ENCODE data around the gene FAM53C.

FAM53C gene

DNA sequence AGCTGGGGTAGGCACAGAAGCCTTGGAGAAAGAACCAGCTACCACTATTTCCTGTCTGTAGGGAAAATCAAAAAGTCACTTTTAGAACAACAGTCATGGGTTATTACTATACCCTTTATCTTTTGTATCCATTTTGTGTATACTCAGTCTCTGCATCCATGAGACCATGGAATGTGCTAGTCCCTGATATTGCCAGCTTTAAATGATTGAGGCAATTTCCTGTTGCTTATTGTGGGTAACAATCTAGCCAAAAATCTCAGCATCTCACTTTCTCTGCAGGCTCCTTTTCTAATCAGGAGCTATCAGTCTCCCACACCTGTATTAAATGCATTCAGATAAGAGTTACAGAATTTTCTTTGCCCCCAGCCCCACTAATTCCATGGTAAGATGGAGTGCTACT lies 13.5 kb downstream of the FAM53C start:
- Histone ChIP-seq H3K36me3 (ENCODE audit: control insufficient read depth in 2 of 2, insufficient read depth in 2 of 2, low read length in 2 of 2) (peaks cover 22 to 30% of the 10 kb centered on the region in 2 donors), H3K27ac (ENCODE audit: low read length) (no peak overlapping the region), H3K4me1 (ENCODE audit: control insufficient read depth, insufficient read depth, low read length) (peaks cover 8% of the 10 kb centered on the region)

GRCh38 chr5:138352071-138352721 lies 14.1 kb downstream of the FAM53C start, which contains the start of gene KDM3B:
Gene KDM3B, plus strand, starts transcription at chr5:138352685. Its CDS starts 111 bp downstream, at chr5:138352796.
- H3K4me1 ChIP-seq (ENCODE audit: control insufficient read depth, insufficient read depth, low read length) = peaks cover 12% of the 10 kb centered on the region
- H3K27ac ChIP-seq (ENCODE audit: low read length) = peak within 1 kb of the TSS; percentile 84
- H3K9me3 ChIP-seq (ENCODE audit: control insufficient read depth in 2 of 2, low read length in 2 of 2) = peaks cover 3% of the 10 kb centered on the region in 2 donors
- no peaks in the 10 kb centered on the region for H3K27me3 ChIP-seq (ENCODE audit: control insufficient read depth in 1 of 2, insufficient read depth in 2 of 2, low read length in 2 of 2)
- H3K4me3 ChIP-seq (ENCODE audit: low read length in 2 of 2) = peak within 1 kb of the TSS; percentile 81 to 92
- H3K36me3 ChIP-seq (ENCODE audit: control insufficient read depth in 2 of 2, insufficient read depth in 2 of 2, low read length in 2 of 2) = peaks cover 15 to 24% of the 10 kb centered on the region in 2 donors
- H3K9ac ChIP-seq (ENCODE audit: low read length in 2 of 2) = peak within 1 kb of the TSS; percentile 87 to 90

More for the DNA sequence above, 13.5 kb downstream of the FAM53C start:
- Histone ChIP-seq H3K27me3 (ENCODE audit: control insufficient read depth in 1 of 2, insufficient read depth in 2 of 2, low read length in 2 of 2) (no peaks in the 10 kb centered on the region), H3K9ac (ENCODE audit: low read length in 2 of 2) (no peak overlapping the region), H3K4me3 (ENCODE audit: low read length in 2 of 2) (no peak overlapping the region), H3K9me3 (ENCODE audit: control insufficient read depth in 2 of 2, low read length in 2 of 2) (peaks cover 3% of the 10 kb centered on the region in 2 donors)

GRCh38 chr5:138352722-138353559 lies 14.9 kb downstream of the FAM53C start:
- Histone ChIP-seq H3K9me3 (ENCODE audit: control insufficient read depth in 2 of 2, low read length in 2 of 2) (peaks cover 3% of the 10 kb centered on the region in 2 donors), H3K9ac (ENCODE audit: low read length in 2 of 2) (peak overlapping the region; percentile 87 to 90), H3K36me3 (ENCODE audit: control insufficient read depth in 2 of 2, insufficient read depth in 2 of 2, low read length in 2 of 2) (peaks cover 11 to 16% of the 10 kb centered on the region in 2 donors), H3K4me1 (ENCODE audit: control insufficient read depth, insufficient read depth, low read length) (peaks cover 12% of the 10 kb centered on the region), H3K27ac (ENCODE audit: low read length) (peak overlapping the region; percentile 84), H3K27me3 (ENCODE audit: control insufficient read depth in 1 of 2, insufficient read depth in 2 of 2, low read length in 2 of 2) (no peaks in the 10 kb centered on the region), H3K4me3 (ENCODE audit: low read length in 2 of 2) (peak overlapping the region; percentile 81 to 92)

GRCh38 chr5:138353560-138354080 lies 15.6 kb downstream of the FAM53C start:
- H3K4me3 ChIP-seq (ENCODE audit: low read length in 2 of 2) = peak overlapping the region; percentile 81 to 92
- H3K27me3 ChIP-seq (ENCODE audit: control insufficient read depth in 1 of 2, insufficient read depth in 2 of 2, low read length in 2 of 2) = no peaks in the 10 kb centered on the region
- H3K9me3 ChIP-seq (ENCODE audit: control insufficient read depth in 2 of 2, low read length in 2 of 2) = peaks cover 3% of the 10 kb centered on the region in 2 donors
- H3K4me1 ChIP-seq (ENCODE audit: control insufficient read depth, insufficient read depth, low read length) = peaks cover 12% of the 10 kb centered on the region
- H3K36me3 ChIP-seq (ENCODE audit: control insufficient read depth in 2 of 2, insufficient read depth in 2 of 2, low read length in 2 of 2) = peaks cover 4 to 9% of the 10 kb centered on the region in 2 donors
- peak overlapping the region; percentile 87 to 90 for H3K9ac ChIP-seq (ENCODE audit: low read length in 2 of 2)
- H3K27ac ChIP-seq (ENCODE audit: low read length) = peak overlapping the region; percentile 84

GRCh38 chr5:138354387-138354786 lies 16.3 kb downstream of the FAM53C start:
- Histone ChIP-seq H3K9ac (ENCODE audit: low read length in 2 of 2) (peak overlapping the region in 1 of 2 donors; percentile 87), H3K4me1 (ENCODE audit: control insufficient read depth, insufficient read depth, low read length) (peaks cover 12% of the 10 kb centered on the region), H3K27ac (ENCODE audit: low read length) (no peak overlapping the region), H3K36me3 (ENCODE audit: control insufficient read depth in 2 of 2, insufficient read depth in 2 of 2, low read length in 2 of 2) (peaks cover 0 to 2% of the 10 kb centered on the region in 2 donors), H3K4me3 (ENCODE audit: low read length in 2 of 2) (peak overlapping the region; percentile 81 to 92), H3K9me3 (ENCODE audit: control insufficient read depth in 2 of 2, low read length in 2 of 2) (peaks cover 3% of the 10 kb centered on the region in 2 donors), H3K27me3 (ENCODE audit: control insufficient read depth in 1 of 2, insufficient read depth in 2 of 2, low read length in 2 of 2) (no peaks in the 10 kb centered on the region)

DNA sequence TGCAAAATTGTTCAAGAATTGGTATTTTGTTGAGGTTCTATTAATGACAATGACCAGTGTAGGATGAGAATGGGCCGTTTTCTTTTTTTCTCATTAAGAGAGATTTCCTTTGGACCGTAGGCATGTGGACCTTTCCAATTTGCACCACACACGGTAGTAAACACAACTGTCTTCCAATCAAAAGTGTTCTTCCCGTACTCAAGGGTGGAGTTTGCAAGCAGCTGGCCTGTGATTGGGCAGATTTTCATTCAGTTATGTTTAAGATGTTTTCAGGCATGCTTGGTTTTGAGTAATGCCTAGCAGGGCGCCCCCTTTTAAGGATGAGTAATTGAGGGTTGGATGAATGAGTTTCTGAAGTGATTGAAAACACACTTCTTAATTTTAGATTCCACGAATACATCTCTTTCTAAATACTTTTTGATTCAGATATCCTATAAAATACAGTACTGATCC lies 16.9 kb downstream of the FAM53C start:
- peak overlapping the region in 1 of 2 donors; percentile 87 for H3K9ac ChIP-seq (ENCODE audit: low read length in 2 of 2)
- no peaks in the 10 kb centered on the region for H3K27me3 ChIP-seq (ENCODE audit: control insufficient read depth in 1 of 2, insufficient read depth in 2 of 2, low read length in 2 of 2)
- no peaks in the 10 kb centered on the region for H3K36me3 ChIP-seq (ENCODE audit: control insufficient read depth in 2 of 2, insufficient read depth in 2 of 2, low read length in 2 of 2)
- no peak overlapping the region for H3K27ac ChIP-seq (ENCODE audit: low read length)
- peak overlapping the region in 1 of 2 donors; percentile 92 for H3K4me3 ChIP-seq (ENCODE audit: low read length in 2 of 2)
- H3K9me3 ChIP-seq (ENCODE audit: control insufficient read depth in 2 of 2, low read length in 2 of 2) = peaks cover 3% of the 10 kb centered on the region in 2 donors
- peaks cover 12% of the 10 kb centered on the region for H3K4me1 ChIP-seq (ENCODE audit: control insufficient read depth, insufficient read depth, low read length)

DNA sequence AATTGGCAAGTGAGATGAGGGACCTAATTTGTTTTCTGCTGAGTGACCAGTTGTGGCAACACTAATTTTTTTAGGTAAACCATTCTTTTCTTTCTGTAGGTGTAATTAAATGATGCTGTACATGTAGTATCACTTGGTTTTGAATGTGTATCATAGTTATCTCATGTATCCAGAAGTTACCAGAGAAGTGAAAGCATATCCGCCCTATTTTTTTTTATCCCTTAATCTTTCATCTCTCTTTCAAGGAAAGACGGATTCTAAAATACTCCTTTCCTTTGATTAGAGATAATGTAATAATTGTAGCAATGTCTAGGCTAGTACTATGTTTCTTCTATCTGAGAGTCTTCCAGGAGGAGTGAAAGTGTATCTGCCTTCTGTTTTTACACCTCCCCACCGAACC lies 21.6 kb downstream of the FAM53C start:
- H3K27ac ChIP-seq (ENCODE audit: low read length) = no peak overlapping the region
- H3K9ac ChIP-seq (ENCODE audit: low read length in 2 of 2) = no peak overlapping the region
- H3K36me3 ChIP-seq (ENCODE audit: control insufficient read depth in 2 of 2, insufficient read depth in 2 of 2, low read length in 2 of 2) = no peaks in the 10 kb centered on the region
- no peaks in the 10 kb centered on the region for H3K27me3 ChIP-seq (ENCODE audit: control insufficient read depth in 1 of 2, insufficient read depth in 2 of 2, low read length in 2 of 2)
- H3K9me3 ChIP-seq (ENCODE audit: control insufficient read depth in 2 of 2, low read length in 2 of 2) = no peaks in the 10 kb centered on the region
- H3K4me3 ChIP-seq (ENCODE audit: low read length in 2 of 2) = no peak overlapping the region
- H3K4me1 ChIP-seq (ENCODE audit: control insufficient read depth, insufficient read depth, low read length) = peaks cover 7% of the 10 kb centered on the region

DNA sequence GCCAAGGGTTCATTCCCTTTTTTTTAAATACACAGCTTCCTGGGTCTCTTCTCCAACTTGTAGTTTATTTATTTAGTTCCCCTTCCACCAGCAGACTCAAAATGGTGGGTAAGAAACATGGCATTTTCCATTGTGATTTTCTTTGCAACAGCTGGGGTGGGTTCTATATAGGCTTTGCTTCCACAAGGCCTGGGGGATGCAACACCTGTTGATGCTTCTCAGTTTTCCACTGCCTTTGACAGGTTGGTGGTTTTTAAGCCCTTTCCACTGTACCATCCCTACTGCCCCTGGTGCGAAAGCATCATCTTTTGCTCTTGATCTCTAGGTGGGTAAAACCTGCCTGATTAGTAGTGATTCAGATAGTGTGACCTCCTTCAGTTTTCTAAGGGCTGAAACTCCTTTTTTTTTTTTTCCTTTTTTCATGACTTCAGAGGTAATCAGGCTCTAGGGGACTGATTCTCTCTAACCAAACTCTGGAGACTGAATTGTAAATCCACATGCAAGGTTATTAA lies 22.9 kb downstream of the FAM53C start:
- H3K9ac ChIP-seq (ENCODE audit: low read length in 2 of 2) = no peak overlapping the region
- peaks cover 4% of the 10 kb centered on the region for H3K4me1 ChIP-seq (ENCODE audit: control insufficient read depth, insufficient read depth, low read length)
- no peaks in the 10 kb centered on the region for H3K27me3 ChIP-seq (ENCODE audit: control insufficient read depth in 1 of 2, insufficient read depth in 2 of 2, low read length in 2 of 2)
- H3K36me3 ChIP-seq (ENCODE audit: control insufficient read depth in 2 of 2, insufficient read depth in 2 of 2, low read length in 2 of 2) = no peaks in the 10 kb centered on the region
- no peak overlapping the region for H3K4me3 ChIP-seq (ENCODE audit: low read length in 2 of 2)
- H3K27ac ChIP-seq (ENCODE audit: low read length) = no peak overlapping the region
- no peaks in the 10 kb centered on the region for H3K9me3 ChIP-seq (ENCODE audit: control insufficient read depth in 2 of 2, low read length in 2 of 2)

- no peak overlapping the region for H3K4me3 ChIP-seq (ENCODE audit: low read length in 2 of 2)
- no peaks in the 10 kb centered on the region for H3K9me3 ChIP-seq (ENCODE audit: control insufficient read depth in 2 of 2, low read length in 2 of 2)
- H3K4me1 ChIP-seq (ENCODE audit: control insufficient read depth, insufficient read depth, low read length) = peaks cover 3% of the 10 kb centered on the region
- H3K27ac ChIP-seq (ENCODE audit: low read length) = no peak overlapping the region
- H3K9ac ChIP-seq (ENCODE audit: low read length in 2 of 2) = no peak overlapping the region
- H3K36me3 ChIP-seq (ENCODE audit: control insufficient read depth in 2 of 2, insufficient read depth in 2 of 2, low read length in 2 of 2) = no peaks in the 10 kb centered on the region
- H3K27me3 ChIP-seq (ENCODE audit: control insufficient read depth in 1 of 2, insufficient read depth in 2 of 2, low read length in 2 of 2) = no peaks in the 10 kb centered on the region
These were observed 26.5 kb downstream of the FAM53C start for GRCh38 chr5:138364576-138364975.

DNA sequence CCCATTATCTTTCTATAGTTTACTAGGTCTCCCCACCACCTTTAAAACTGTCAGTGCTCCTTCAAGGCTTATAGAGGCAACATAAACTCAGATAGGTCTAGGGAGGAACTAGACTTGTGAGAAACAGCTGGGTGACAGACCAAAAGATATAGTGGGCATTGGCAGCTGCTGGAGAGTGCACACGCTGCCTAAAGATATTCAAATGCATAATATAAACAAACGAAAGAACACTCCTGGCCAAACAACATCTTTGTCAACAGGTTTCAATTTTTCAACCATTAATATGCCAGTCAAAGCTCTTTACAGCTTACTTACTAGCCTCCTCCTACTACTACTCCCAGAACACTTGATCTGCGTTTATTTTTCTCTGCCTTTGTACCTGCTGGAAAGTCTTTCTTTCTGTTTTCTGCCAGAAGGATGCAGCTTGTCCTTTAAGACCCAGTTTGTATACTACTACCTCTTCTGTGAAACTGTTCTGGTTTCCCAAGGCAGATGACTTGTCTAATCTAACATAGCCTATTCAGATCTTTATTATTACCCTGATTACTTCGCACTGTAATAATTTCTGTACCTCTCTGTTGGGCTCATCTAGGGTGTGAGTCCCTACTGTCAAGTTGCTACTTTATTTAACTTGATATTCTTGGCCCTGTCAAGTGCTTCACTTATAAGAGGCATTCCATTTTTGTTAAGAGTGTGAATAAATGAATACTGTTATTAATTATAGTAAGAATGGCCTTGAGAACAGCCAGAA lies 28.7 kb downstream of the FAM53C start:
- Histone ChIP-seq H3K27ac (ENCODE audit: low read length) (no peak overlapping the region), H3K9me3 (ENCODE audit: control insufficient read depth in 2 of 2, low read length in 2 of 2) (no peaks in the 10 kb centered on the region), H3K9ac (ENCODE audit: low read length in 2 of 2) (peak overlapping the region in 1 of 2 donors; percentile 42), H3K4me3 (ENCODE audit: low read length in 2 of 2) (peak overlapping the region in 1 of 2 donors; percentile 35), H3K27me3 (ENCODE audit: control insufficient read depth in 1 of 2, insufficient read depth in 2 of 2, low read length in 2 of 2) (no peaks in the 10 kb centered on the region), H3K4me1 (ENCODE audit: control insufficient read depth, insufficient read depth, low read length) (peaks cover 9% of the 10 kb centered on the region), H3K36me3 (ENCODE audit: control insufficient read depth in 2 of 2, insufficient read depth in 2 of 2, low read length in 2 of 2) (no peaks in the 10 kb centered on the region)

Measured in stomach smooth muscle (tissue), 2 donors.